HG02759 (cell line): ENCODE measurements around the gene CDH4.

ENCODE experiments used
- ATAC-seq: cut with Tn5 transposase; IDR thresholded peaks from one replicate; pipeline ENCODE4 v1.9.1; 2021; ENCODE audit warnings: mild to moderate bottlenecking, moderate library complexity; ENCODE audit not compliant: unreplicated experiment

CDH4 gene

DNA sequence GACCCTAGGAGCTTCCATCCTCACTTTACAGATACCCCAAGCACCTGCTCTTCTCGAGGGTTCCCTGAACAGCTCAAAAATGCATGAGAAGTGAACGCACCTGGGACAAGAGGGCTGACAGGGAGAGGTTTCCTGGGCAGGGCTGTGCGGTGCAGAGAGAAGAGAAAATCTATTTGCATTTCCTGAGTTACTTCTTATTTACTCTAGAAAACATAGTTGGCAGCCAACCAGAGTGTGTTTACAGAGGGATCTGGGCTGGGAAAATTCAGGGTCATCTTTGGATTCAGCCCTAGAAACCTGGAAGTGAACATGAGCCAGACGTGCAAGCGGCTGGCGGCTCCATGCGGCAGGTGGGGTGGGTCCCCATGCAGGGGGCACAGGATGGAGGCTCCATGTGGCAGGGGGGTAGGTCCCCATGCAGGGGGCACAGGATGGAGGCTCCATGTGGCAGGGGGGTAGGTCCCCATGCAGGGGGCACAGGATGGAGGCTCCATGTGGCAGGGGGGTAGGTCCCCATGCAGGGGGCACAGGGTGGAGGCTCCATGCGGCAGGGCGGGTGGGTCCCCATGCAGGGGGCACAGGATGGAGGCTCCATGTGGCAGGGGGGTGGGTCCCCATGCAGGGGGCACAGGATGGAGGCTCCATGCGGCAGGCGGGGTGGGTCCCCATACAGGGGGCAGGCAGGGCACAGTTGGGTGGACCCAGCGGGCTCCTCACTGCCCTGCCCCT is 471.6 kb downstream of the CDH4 start:
- no peak for ATAC-seq

DNA sequence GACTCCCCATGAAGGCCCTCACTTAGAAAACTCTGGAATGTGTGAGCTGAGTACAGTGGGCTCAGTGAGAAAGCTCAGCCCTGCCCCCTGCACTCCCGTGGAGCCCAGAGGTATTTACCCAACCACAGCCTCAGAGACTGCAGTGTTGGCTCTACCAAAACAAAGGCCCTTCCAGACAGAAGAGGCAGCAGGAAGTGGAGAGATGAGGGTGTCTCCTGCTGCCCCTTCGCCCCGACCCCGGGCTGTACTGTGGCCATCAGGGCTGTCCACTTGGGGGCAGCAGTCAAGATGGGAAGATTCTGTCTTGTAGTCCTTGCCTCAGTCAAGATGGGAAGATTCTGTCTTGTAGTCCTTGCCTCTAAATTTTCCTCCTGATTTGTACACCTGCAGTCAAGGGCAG is 472.3 kb downstream of the CDH4 start:
- no peak for ATAC-seq

GRCh38 chr20:61725145-61725544 is 473.1 kb downstream of the CDH4 start:
- ATAC-seq, result no peak

DNA sequence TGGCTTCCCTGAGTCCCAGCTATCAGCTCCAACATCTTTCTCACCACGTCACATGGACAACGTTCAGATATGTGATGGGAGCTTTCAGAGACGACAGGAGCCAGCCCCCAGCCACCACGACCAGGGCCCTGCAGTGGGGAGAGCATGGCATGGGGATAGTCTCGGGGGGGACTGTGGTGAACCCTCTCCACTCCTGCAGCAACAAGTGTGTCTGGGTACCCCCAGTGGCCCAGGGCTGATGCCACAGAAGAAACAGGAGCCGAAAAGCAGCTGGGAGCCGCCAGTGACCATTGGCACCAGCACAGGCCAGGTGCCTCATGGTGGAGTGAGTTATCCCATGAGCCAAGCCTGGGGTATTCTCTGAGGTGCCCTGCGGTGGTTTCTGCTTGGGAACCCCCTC is 473.9 kb downstream of the CDH4 start:
- ATAC-seq, result no peak

- no peak for ATAC-seq
Observed at GRCh38 chr20:61726979-61727378, 474.9 kb downstream of the CDH4 start.

- no peak for ATAC-seq
Observed at GRCh38 chr20:61727761-61728160, 475.7 kb downstream of the CDH4 start.

GRCh38 chr20:61728326-61728725 is 476.3 kb downstream of the CDH4 start:
- no peak for ATAC-seq

GRCh38 chr20:61728786-61729770 is 477.0 kb downstream of the CDH4 start:
- ATAC-seq, result no peak

- no peak for ATAC-seq
Observed at GRCh38 chr20:61730631-61731362, 478.7 kb downstream of the CDH4 start.

- ATAC-seq, result no peak
Observed at GRCh38 chr20:61731363-61732181, 479.5 kb downstream of the CDH4 start.

DNA sequence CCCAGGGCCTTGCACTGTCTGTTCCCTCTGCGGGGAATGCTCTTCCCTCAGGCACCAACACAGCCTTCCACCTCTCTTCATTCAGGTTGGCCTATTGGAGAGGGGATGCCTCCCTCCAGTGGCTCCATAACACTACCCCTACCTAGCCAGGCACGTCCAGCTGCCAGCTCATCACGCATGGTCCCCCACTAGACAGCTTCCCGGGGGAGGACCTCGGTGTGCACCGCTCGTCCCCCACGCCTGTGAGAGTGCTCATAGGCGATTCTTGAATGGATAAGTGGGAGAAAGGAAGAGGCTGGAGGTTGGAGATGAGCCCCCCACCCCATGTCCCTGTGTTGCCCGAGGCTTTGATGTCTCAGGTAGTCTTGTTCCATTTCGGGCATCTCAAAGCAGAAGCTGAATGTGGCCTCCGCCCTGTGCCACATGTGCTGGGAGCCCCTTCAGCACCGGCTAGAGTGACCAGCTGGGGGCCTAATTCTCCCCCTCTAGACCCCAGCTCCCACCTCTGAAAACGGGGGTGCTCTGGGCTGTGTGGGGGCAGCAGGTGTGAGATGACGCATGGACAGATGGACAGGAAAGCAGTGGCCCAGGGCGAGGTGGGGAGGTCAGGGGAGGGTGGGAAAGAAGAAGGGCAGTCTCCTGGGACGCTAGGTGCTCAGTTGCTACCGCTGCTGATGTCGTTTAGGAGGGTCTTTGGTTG is 480.6 kb downstream of the CDH4 start:
- no peak for ATAC-seq

GRCh38 chr20:61733216-61733615 is 481.2 kb downstream of the CDH4 start:
- no peak for ATAC-seq

DNA sequence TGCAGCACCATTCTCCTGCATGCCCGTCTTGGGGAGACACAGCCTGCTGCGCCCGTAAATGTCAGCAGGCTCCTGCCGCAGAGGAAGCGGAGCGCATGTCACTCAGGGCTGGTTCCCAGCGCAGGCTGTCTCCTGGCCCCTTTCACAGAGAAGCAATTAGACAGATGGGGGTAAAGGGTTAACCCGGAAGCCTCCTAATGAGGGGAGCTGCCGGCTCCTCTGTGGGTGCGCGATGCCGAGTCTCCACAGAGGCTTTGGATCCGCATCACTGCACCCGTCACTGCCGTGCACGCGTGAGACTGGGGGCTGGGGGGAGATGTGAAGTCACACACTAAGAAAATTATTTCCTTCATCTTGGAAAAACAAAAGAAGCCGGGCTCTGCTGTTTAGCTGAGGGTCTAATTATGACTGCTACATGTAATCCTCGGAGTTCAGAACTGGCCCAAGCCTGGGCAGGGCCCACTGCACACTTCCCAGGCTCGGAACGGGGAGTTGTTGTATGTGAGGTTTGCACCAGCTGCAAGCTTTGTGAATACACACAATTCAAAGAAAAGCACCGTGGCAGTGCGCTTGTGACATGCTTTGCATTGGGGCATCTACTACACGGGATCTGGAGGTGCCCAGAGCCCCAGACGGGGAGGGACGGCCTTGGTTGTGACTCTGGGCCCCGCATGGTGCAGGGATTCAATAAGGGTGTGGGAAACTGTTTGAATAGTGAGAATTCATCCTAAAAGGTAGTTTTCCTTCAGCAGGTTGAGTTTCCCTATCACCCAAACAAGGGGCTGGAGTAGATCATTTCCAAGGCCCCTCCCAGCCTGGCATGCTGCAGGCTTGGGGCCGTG is 482.1 kb downstream of the CDH4 start:
- ATAC-seq, result no peak

GRCh38 chr20:61734733-61735502 is 482.9 kb downstream of the CDH4 start:
- no peak for ATAC-seq

- no peak for ATAC-seq
Observed at GRCh38 chr20:61735503-61735785, 483.4 kb downstream of the CDH4 start.

GRCh38 chr20:61736001-61736635 is 484.1 kb downstream of the CDH4 start:
- ATAC-seq, result no peak

DNA sequence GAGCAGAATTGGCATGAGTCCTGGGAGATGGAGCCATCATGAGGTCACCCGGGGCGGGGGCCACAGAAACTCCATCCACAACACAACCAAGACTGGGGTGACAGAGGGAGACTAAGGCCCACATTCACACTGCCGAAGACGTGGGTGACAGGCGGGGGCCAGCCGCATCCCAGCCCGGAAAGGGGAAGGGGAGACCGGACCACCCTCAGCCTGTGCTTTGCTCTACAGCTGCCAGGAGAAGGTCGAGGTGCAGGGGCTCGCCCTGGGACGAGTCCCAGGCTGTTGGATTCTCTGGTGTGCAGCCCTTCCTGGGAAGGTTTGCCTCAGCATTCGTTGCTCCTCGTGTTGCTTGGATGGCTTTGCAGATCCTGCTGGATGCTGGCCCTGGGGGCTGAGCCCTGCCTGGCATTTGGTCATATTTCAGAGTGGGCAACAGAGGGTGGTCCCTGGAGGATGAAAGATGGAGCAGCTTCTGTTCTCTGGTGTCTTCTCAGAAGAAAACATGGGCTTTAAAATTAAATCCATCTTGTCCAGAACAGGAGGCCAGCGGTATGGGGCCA is 484.8 kb downstream of the CDH4 start:
- ATAC-seq, result no peak

GRCh38 chr20:61737346-61737745 is 485.3 kb downstream of the CDH4 start:
- no peak for ATAC-seq
